ENCODE measurements around the gene BAAT. TPM values are rescaled to one million over a fixed set of nuclear protein-coding genes. Genes with fewer than 3 reads are reported as not detected.

The BAAT gene
- total and polyA plus RNA-seq, 8 donors = 0.55 TPM; not detected in 7

DNA sequence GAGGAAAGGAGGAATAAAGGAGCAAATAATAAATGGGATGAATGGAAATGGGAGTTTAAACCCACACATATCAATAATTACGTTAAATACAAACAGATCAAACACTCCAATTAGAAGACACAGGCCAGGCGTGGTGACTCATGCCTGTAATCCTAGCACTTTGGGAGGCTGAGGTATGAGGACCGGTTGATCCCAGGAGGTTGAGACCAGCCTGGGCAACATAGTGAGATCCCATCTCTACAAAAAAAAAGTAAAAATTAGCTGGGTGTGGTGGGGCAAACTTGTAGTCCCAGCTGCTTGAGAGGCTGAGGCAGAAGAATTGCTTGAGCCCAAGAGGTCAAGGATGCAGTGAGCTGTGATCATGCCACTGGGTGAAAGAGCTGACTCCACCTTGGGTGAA lies 3.7 kb downstream of the BAAT start:
- Histone ChIP-seq H3K4me3 (no peak overlapping the region), H3K27me3 (no peaks in the 10 kb centered on the region), H3K9me3 (peaks cover 0 to 13% (median 9%) of the 10 kb centered on the region in 4 donors), H3K27ac (no peak overlapping the region), H3K4me1 (no peaks in the 10 kb centered on the region), H3K36me3 (no peaks in the 10 kb centered on the region)
- TF ChIP-seq POLR2AphosphoS5 (IDR thresholded peaks at IDR 0.05) (no peak), EP300 (IDR thresholded peaks at IDR 0.05) (no peak), CTCF (IDR thresholded peaks at IDR 0.05) (no peak), POLR2A (IDR thresholded peaks at IDR 0.05) (no peak)
- 87 to 94% (median 90%) methylated on average over 3 of the region's 3 CpGs for WGBS, 5 donors
- no peak for DNase-seq
- intact Hi-C loops (cut with DNase I; ENCODE audit: low total_unique reads) = no loop called here

GRCh38 chr9:101380295-101380694 lies 4.5 kb downstream of the BAAT start:
- intact Hi-C loops (cut with DNase I; ENCODE audit: low total_unique reads) = no loop called here
- H3K27me3 ChIP-seq = no peaks in the 10 kb centered on the region
- no peaks in the 10 kb centered on the region for H3K36me3 ChIP-seq
- no peak for TF ChIP-seq CTCF (IDR thresholded peaks at IDR 0.05)
- DNase-seq = no peak
- H3K4me1 ChIP-seq = no peaks in the 10 kb centered on the region
- no peak overlapping the region for H3K27ac ChIP-seq
- H3K9me3 ChIP-seq = peaks cover 0 to 11% (median 6%) of the 10 kb centered on the region in 4 donors
- H3K4me3 ChIP-seq = no peak overlapping the region

- TF ChIP-seq EP300 (IDR thresholded peaks at IDR 0.05) (no peak), CTCF (IDR thresholded peaks at IDR 0.05) (no peak), POLR2AphosphoS5 (IDR thresholded peaks at IDR 0.05) (no peak), POLR2A (IDR thresholded peaks at IDR 0.05) (no peak)
- H3K4me1 ChIP-seq = no peaks in the 10 kb centered on the region
- no peaks in the 10 kb centered on the region for H3K36me3 ChIP-seq
- 66 to 87% (median 81%) methylated on average over 6 of the region's 6 CpGs for WGBS, 5 donors
- no peak overlapping the region for H3K4me3 ChIP-seq
- intact Hi-C loops (cut with DNase I; ENCODE audit: low total_unique reads) = no loop called here
- no peak for DNase-seq
- H3K9me3 ChIP-seq = peaks cover 0 to 3% (median 0%) of the 10 kb centered on the region in 4 donors
- no peaks in the 10 kb centered on the region for H3K27me3 ChIP-seq
- no peak overlapping the region for H3K27ac ChIP-seq
Measured at GRCh38 chr9:101376111-101376848, 8.5 kb downstream of the BAAT start.

GRCh38 chr9:101375546-101375945 lies 9.3 kb downstream of the BAAT start:
- no peak overlapping the region for H3K4me3 ChIP-seq
- no peak for DNase-seq
- intact Hi-C loops (cut with DNase I; ENCODE audit: low total_unique reads) = no loop called here
- no peaks in the 10 kb centered on the region for H3K27me3 ChIP-seq
- no peaks in the 10 kb centered on the region for H3K4me1 ChIP-seq
- TF ChIP-seq CTCF (IDR thresholded peaks at IDR 0.05) = no peak
- TF ChIP-seq EP300 (IDR thresholded peaks at IDR 0.05) = no peak
- TF ChIP-seq POLR2A (IDR thresholded peaks at IDR 0.05) = no peak
- TF ChIP-seq POLR2AphosphoS5 (IDR thresholded peaks at IDR 0.05) = no peak
- H3K27ac ChIP-seq = no peak overlapping the region
- H3K9me3 ChIP-seq = peaks cover 0 to 3% (median 0%) of the 10 kb centered on the region in 4 donors
- no peaks in the 10 kb centered on the region for H3K36me3 ChIP-seq
- WGBS, 5 donors = 91 to 92% (median 92%) methylated on average over 12 of the region's 12 CpGs
